HL-60 (cell line): ENCODE data around the gene GRIK5.

Source experiments
- CTCF ChIP-seq: IDR thresholded peaks from one replicate; pipeline ENCODE4 v1.5.1; 2011; ENCODE audit warnings: low read length, control low read depth, inconsistent platforms; ENCODE audit not compliant: insufficient read depth
- GABPA ChIP-seq: IDR thresholded peaks from 2 replicates; pipeline ENCODE4 v1.6.1; 2012; ENCODE audit warnings: low read depth

GRCh38 chr19:42033413-42033812, 36.6 kb downstream of the GRIK5 start:
- TF ChIP-seq CTCF (no peak), GABPA (no peak)
